HEK293 (cell line): ENCODE measurements around the gene GDPD3.

ENCODE experiments used
- GFI1B ChIP-seq: fragments of 450-650 bp; formaldehyde crosslinking; IDR thresholded peaks from 2 replicates; pipeline ENCODE4 v1.5.1; 2016; ENCODE audit warnings: missing biosample characterization, missing genetic modification characterization
- IKZF3 ChIP-seq: fragments of 450-650 bp; IDR thresholded peaks from 2 replicates; pipeline ENCODE4 v1.5.0; 2018; ENCODE audit warnings: missing biosample characterization, mild to moderate bottlenecking, missing genetic modification characterization, moderate library complexity
- SCRT1 ChIP-seq: fragments of 450-650 bp; formaldehyde crosslinking; IDR thresholded peaks from 2 replicates; pipeline ENCODE4 v1.5.1; 2016; ENCODE audit warnings: missing biosample characterization, missing genetic modification characterization, borderline replicate concordance
- SP3 ChIP-seq: fragments of 450-650 bp; formaldehyde crosslinking; IDR thresholded peaks from 2 replicates; pipeline ENCODE4 v1.5.1; 2016; ENCODE audit warnings: missing biosample characterization, missing genetic modification characterization
- YY1 ChIP-seq: fragments of 450-650 bp; formaldehyde crosslinking; IDR thresholded peaks from 2 replicates; pipeline ENCODE4 v1.5.1; 2018; ENCODE audit warnings: missing biosample characterization, missing genetic modification characterization
- ZBTB1 ChIP-seq: fragments of 450-650 bp; formaldehyde crosslinking; IDR thresholded peaks from 2 replicates; pipeline ENCODE4 v1.5.1; 2016; ENCODE audit warnings: missing biosample characterization, missing genetic modification characterization
- ZNF174 ChIP-seq: fragments of 450-650 bp; formaldehyde crosslinking; IDR thresholded peaks from 2 replicates; pipeline ENCODE4 v1.5.0; 2017; ENCODE audit warnings: missing biosample characterization, mild to moderate bottlenecking, missing genetic modification characterization
- ZNF202 ChIP-seq: fragments of 450-650 bp; formaldehyde crosslinking; IDR thresholded peaks from 2 replicates; pipeline ENCODE4 v1.5.1; 2016; ENCODE audit warnings: missing biosample characterization, missing genetic modification characterization, borderline replicate concordance
- ZNF292 ChIP-seq: fragments of 450-650 bp; formaldehyde crosslinking; IDR thresholded peaks from 2 replicates; pipeline ENCODE4 v1.5.1; 2016; ENCODE audit warnings: low read depth, missing biosample characterization, missing genetic modification characterization, borderline replicate concordance
- ZNF335 ChIP-seq: fragments of 450-650 bp; formaldehyde crosslinking; conservative IDR thresholded peaks from 2 replicates; pipeline ENCODE4 v1.5.1; 2016; ENCODE audit warnings: missing biosample characterization, missing genetic modification characterization
- ZNF416 ChIP-seq: fragments of 450-650 bp; formaldehyde crosslinking; IDR thresholded peaks from 2 replicates; pipeline ENCODE4 v1.5.1; 2016; ENCODE audit warnings: missing biosample characterization, missing genetic modification characterization
- ZNF544 ChIP-seq: fragments of 450-650 bp; formaldehyde crosslinking; IDR thresholded peaks from 2 replicates; pipeline ENCODE4 v1.5.0; 2017; ENCODE audit warnings: missing biosample characterization, missing genetic modification characterization
- ZNF549 ChIP-seq: fragments of 450-650 bp; IDR thresholded peaks from 2 replicates; pipeline ENCODE4 v1.5.1; 2018; ENCODE audit warnings: missing biosample characterization, missing genetic modification characterization, mild to moderate bottlenecking, inconsistent platforms, moderate library complexity
- ZNF658 ChIP-seq: fragments of 450-650 bp; formaldehyde crosslinking; IDR thresholded peaks from 2 replicates; pipeline ENCODE4; 2016; ENCODE audit warnings: missing biosample characterization, missing genetic modification characterization
- ZNF776 ChIP-seq: fragments of 450-650 bp; formaldehyde crosslinking; IDR thresholded peaks from 2 replicates; pipeline ENCODE4 v1.5.0; 2017; ENCODE audit warnings: missing biosample characterization, missing genetic modification characterization, borderline replicate concordance
- ZSCAN30 ChIP-seq: fragments of 450-650 bp; IDR thresholded peaks from 2 replicates; pipeline ENCODE4 v1.5.1; 2018; ENCODE audit warnings: missing biosample characterization, mild to moderate bottlenecking, missing genetic modification characterization, moderate library complexity
- ZXDB ChIP-seq: fragments of 450-650 bp; formaldehyde crosslinking; IDR thresholded peaks from 2 replicates; pipeline ENCODE4 v1.5.1; 2016; ENCODE audit warnings: missing biosample characterization, missing genetic modification characterization
- TF ChIP-seq, protein P1 (sequence below): fragments of 450-650 bp; formaldehyde crosslinking; IDR thresholded peaks from 2 replicates; pipeline ENCODE4 v1.5.1; 2017; ENCODE audit warnings: missing biosample characterization, missing genetic modification characterization
- TF ChIP-seq, protein P2 (sequence below): fragments of 450-650 bp; formaldehyde crosslinking; IDR thresholded peaks from 2 replicates; pipeline ENCODE4 v1.5.1; 2016; ENCODE audit warnings: missing biosample characterization, missing genetic modification characterization
- TF ChIP-seq, protein P3 (sequence below): fragments of 450-650 bp; IDR thresholded peaks from 2 replicates; pipeline ENCODE4 v1.5.1; 2018; ENCODE audit warnings: missing biosample characterization, missing genetic modification characterization
- TF ChIP-seq, protein P4 (sequence below): fragments of 450-650 bp; formaldehyde crosslinking; IDR thresholded peaks from 2 replicates; pipeline ENCODE4 v1.5.1; 2016; ENCODE audit warnings: missing biosample characterization, missing genetic modification characterization
- TF ChIP-seq, protein P5 (sequence below): fragments of 450-650 bp; formaldehyde crosslinking; IDR thresholded peaks from 2 replicates; pipeline ENCODE4 v1.5.1; 2016; ENCODE audit warnings: missing biosample characterization, missing genetic modification characterization
- TF ChIP-seq, protein P6 (sequence below): fragments of 450-650 bp; formaldehyde crosslinking; IDR thresholded peaks from 2 replicates; pipeline ENCODE4 v1.5.1; 2016; ENCODE audit warnings: missing biosample characterization, missing genetic modification characterization

GDPD3 gene

DNA sequence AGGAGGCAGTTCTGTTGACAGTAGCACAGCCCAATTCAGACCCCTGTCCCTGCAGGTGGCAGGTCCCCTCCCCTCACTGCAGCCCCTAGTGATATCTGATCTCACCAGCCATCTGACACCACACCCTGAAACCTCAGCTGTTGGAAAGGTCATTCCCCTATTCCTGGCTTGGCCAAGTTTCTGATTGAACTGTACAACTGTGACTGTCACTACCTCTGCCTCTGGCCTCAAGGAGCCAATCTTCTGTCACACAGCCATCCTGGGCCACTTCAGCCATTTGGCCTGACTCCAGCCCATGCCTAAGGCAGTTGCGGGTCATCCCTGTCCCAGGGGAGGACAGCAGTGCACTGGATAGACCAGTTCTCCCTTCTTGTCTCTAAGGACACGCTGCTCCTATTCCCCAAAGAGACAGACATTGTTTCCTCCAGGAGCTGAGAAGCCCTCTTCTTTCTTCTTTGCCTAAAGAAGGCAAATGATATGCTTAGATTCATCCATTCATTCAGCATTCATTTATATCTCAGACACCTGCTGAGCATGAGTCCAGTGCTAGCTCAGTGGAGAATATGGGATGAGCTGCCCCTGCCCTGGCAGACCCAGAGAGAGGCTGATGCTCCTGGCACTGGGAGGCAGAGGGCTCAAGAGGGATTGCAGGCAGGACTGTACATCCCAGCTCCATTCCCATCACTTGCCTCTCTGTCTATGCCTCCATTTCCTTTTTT, 52.3 kb downstream of the GDPD3 start (continued):
- TF ChIP-seq, protein P1, sequence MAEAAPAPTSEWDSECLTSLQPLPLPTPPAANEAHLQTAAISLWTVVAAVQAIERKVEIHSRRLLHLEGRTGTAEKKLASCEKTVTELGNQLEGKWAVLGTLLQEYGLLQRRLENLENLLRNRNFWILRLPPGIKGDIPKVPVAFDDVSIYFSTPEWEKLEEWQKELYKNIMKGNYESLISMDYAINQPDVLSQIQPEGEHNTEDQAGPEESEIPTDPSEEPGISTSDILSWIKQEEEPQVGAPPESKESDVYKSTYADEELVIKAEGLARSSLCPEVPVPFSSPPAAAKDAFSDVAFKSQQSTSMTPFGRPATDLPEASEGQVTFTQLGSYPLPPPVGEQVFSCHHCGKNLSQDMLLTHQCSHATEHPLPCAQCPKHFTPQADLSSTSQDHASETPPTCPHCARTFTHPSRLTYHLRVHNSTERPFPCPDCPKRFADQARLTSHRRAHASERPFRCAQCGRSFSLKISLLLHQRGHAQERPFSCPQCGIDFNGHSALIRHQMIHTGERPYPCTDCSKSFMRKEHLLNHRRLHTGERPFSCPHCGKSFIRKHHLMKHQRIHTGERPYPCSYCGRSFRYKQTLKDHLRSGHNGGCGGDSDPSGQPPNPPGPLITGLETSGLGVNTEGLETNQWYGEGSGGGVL (tag by site-specific recombination) = 0 out of 2 replicates have a peak, but pooled peaks have one; percentile 3
- no peak for TF ChIP-seq ZNF658 (tag by site-specific recombination)
- TF ChIP-seq, protein P2, sequence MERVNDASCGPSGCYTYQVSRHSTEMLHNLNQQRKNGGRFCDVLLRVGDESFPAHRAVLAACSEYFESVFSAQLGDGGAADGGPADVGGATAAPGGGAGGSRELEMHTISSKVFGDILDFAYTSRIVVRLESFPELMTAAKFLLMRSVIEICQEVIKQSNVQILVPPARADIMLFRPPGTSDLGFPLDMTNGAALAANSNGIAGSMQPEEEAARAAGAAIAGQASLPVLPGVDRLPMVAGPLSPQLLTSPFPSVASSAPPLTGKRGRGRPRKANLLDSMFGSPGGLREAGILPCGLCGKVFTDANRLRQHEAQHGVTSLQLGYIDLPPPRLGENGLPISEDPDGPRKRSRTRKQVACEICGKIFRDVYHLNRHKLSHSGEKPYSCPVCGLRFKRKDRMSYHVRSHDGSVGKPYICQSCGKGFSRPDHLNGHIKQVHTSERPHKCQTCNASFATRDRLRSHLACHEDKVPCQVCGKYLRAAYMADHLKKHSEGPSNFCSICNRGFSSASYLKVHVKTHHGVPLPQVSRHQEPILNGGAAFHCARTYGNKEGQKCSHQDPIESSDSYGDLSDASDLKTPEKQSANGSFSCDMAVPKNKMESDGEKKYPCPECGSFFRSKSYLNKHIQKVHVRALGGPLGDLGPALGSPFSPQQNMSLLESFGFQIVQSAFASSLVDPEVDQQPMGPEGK (tag by site-specific recombination) = peak; percentile 55
- TF ChIP-seq ZNF549 (tag by site-specific recombination) = no peak
- TF ChIP-seq, protein P3, sequence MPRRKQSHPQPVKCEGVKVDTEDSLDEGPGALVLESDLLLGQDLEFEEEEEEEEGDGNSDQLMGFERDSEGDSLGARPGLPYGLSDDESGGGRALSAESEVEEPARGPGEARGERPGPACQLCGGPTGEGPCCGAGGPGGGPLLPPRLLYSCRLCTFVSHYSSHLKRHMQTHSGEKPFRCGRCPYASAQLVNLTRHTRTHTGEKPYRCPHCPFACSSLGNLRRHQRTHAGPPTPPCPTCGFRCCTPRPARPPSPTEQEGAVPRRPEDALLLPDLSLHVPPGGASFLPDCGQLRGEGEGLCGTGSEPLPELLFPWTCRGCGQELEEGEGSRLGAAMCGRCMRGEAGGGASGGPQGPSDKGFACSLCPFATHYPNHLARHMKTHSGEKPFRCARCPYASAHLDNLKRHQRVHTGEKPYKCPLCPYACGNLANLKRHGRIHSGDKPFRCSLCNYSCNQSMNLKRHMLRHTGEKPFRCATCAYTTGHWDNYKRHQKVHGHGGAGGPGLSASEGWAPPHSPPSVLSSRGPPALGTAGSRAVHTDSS (tag by site-specific recombination) = no peak
- no peak for TF ChIP-seq ZNF292 (tag by site-specific recombination)
- no peak for TF ChIP-seq ZNF544 (tag by site-specific recombination)
- no peak for TF ChIP-seq ZNF174 (tag by site-specific recombination)
- TF ChIP-seq, protein P4, sequence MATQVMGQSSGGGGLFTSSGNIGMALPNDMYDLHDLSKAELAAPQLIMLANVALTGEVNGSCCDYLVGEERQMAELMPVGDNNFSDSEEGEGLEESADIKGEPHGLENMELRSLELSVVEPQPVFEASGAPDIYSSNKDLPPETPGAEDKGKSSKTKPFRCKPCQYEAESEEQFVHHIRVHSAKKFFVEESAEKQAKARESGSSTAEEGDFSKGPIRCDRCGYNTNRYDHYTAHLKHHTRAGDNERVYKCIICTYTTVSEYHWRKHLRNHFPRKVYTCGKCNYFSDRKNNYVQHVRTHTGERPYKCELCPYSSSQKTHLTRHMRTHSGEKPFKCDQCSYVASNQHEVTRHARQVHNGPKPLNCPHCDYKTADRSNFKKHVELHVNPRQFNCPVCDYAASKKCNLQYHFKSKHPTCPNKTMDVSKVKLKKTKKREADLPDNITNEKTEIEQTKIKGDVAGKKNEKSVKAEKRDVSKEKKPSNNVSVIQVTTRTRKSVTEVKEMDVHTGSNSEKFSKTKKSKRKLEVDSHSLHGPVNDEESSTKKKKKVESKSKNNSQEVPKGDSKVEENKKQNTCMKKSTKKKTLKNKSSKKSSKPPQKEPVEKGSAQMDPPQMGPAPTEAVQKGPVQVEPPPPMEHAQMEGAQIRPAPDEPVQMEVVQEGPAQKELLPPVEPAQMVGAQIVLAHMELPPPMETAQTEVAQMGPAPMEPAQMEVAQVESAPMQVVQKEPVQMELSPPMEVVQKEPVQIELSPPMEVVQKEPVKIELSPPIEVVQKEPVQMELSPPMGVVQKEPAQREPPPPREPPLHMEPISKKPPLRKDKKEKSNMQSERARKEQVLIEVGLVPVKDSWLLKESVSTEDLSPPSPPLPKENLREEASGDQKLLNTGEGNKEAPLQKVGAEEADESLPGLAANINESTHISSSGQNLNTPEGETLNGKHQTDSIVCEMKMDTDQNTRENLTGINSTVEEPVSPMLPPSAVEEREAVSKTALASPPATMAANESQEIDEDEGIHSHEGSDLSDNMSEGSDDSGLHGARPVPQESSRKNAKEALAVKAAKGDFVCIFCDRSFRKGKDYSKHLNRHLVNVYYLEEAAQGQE (tag by site-specific recombination) = no peak
- TF ChIP-seq ZNF202 = no peak
- TF ChIP-seq ZSCAN30 (tag by site-specific recombination) = no peak
- TF ChIP-seq ZNF776 (tag by site-specific recombination) = no peak
- TF ChIP-seq, protein P5, sequence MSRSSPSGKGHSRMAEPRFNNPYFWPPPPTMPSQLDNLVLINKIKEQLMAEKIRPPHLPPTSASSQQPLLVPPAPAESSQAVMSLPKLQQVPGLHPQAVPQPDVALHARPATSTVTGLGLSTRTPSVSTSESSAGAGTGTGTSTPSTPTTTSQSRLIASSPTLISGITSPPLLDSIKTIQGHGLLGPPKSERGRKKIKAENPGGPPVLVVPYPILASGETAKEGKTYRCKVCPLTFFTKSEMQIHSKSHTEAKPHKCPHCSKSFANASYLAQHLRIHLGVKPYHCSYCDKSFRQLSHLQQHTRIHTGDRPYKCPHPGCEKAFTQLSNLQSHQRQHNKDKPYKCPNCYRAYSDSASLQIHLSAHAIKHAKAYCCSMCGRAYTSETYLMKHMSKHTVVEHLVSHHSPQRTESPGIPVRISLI (tag by site-specific recombination) = peak; percentile 59; the same call in 1 of the 2 replicates
- no peak for TF ChIP-seq YY1 (tag by site-specific recombination)
- no peak for TF ChIP-seq SCRT1 (tag by site-specific recombination)
- TF ChIP-seq ZNF335 (tag by site-specific recombination) = no peak
- 0 out of 2 replicates have a peak, but pooled peaks have one; percentile 17 for TF ChIP-seq GFI1B (tag by site-specific recombination)
- TF ChIP-seq, protein P6, sequence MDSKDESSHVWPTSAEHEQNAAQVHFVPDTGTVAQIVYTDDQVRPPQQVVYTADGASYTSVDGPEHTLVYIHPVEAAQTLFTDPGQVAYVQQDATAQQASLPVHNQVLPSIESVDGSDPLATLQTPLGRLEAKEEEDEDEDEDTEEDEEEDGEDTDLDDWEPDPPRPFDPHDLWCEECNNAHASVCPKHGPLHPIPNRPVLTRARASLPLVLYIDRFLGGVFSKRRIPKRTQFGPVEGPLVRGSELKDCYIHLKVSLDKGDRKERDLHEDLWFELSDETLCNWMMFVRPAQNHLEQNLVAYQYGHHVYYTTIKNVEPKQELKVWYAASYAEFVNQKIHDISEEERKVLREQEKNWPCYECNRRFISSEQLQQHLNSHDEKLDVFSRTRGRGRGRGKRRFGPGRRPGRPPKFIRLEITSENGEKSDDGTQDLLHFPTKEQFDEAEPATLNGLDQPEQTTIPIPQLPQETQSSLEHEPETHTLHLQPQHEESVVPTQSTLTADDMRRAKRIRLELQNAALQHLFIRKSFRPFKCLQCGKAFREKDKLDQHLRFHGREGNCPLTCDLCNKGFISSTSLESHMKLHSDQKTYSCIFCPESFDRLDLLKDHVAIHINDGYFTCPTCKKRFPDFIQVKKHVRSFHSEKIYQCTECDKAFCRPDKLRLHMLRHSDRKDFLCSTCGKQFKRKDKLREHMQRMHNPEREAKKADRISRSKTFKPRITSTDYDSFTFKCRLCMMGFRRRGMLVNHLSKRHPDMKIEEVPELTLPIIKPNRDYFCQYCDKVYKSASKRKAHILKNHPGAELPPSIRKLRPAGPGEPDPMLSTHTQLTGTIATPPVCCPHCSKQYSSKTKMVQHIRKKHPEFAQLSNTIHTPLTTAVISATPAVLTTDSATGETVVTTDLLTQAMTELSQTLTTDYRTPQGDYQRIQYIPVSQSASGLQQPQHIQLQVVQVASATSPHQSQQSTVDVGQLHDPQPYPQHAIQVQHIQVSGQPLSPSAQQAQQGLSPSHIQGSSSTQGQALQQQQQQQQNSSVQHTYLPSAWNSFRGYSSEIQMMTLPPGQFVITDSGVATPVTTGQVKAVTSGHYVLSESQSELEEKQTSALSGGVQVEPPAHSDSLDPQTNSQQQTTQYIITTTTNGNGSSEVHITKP = peak; percentile 48; the same call in 1 of the 2 replicates
- no peak for TF ChIP-seq ZBTB1 (tag by site-specific recombination)
- TF ChIP-seq IKZF3 (tag by site-specific recombination) = peak; percentile 37; the same call in 1 of the 2 replicates
- TF ChIP-seq ZNF416 (tag by site-specific recombination) = no peak
- TF ChIP-seq ZXDB (tag by site-specific recombination) = no peak
- no peak for TF ChIP-seq SP3 (tag by site-specific recombination)
